DND-41 (cell line): ENCODE results near the gene GAD1.

Experiments
- EZH2 ChIP-seq: IDR thresholded peaks from 3 replicates; pipeline ENCODE4 v1.6.1; 2012; ENCODE audit warnings: borderline replicate concordance, low read depth, mild to moderate bottlenecking, moderate library complexity, low read length, inconsistent platforms; ENCODE audit not compliant: severe bottlenecking
- TF ChIP-seq, protein P1 (sequence below): IDR thresholded peaks from 2 replicates; pipeline ENCODE4 v1.5.1; 2012; ENCODE audit warnings: borderline replicate concordance, low read length, moderate library complexity, mild to moderate bottlenecking; ENCODE audit not compliant: poor library complexity, severe bottlenecking; ENCODE audit errors: extremely low read depth

DNA sequence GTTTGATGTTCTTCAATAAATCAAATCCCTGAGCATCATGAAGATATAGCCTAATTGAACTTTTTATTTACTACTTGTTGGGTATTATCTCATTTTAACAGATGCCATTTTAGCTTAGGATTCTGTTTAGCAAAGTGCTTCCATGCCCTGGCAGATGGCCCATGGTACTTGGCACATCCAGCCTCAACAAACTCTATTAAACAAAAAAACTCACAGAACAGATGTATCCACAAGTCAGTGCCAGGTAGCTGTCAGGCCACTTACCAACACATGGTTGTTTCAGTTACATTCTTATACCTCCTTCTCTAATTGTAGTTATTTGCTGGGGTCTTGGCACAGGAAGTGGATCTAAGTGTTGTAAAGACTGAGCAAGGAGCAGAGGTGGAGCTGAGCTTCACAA lies 29.6 kb downstream of the GAD1 start:
- TF ChIP-seq, protein P1, sequence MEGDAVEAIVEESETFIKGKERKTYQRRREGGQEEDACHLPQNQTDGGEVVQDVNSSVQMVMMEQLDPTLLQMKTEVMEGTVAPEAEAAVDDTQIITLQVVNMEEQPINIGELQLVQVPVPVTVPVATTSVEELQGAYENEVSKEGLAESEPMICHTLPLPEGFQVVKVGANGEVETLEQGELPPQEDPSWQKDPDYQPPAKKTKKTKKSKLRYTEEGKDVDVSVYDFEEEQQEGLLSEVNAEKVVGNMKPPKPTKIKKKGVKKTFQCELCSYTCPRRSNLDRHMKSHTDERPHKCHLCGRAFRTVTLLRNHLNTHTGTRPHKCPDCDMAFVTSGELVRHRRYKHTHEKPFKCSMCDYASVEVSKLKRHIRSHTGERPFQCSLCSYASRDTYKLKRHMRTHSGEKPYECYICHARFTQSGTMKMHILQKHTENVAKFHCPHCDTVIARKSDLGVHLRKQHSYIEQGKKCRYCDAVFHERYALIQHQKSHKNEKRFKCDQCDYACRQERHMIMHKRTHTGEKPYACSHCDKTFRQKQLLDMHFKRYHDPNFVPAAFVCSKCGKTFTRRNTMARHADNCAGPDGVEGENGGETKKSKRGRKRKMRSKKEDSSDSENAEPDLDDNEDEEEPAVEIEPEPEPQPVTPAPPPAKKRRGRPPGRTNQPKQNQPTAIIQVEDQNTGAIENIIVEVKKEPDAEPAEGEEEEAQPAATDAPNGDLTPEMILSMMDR: no peak
- no peak for TF ChIP-seq EZH2
